SK-N-MC (cell line): ENCODE results near the gene ZNF423.

Source experiments
- EZH2 ChIP-seq: fragments of 200-600 bp; sonication (generic); IDR thresholded peaks from one replicate; pipeline ENCODE4 v1.6.1; 2017; ENCODE audit warnings: antibody characterized with exemption
- POLR2AphosphoS5 ChIP-seq: IDR thresholded peaks from 2 replicates; pipeline ENCODE4 v1.6.1; 2012; ENCODE audit warnings: mild to moderate bottlenecking, low read depth, low read length, borderline replicate concordance

DNA sequence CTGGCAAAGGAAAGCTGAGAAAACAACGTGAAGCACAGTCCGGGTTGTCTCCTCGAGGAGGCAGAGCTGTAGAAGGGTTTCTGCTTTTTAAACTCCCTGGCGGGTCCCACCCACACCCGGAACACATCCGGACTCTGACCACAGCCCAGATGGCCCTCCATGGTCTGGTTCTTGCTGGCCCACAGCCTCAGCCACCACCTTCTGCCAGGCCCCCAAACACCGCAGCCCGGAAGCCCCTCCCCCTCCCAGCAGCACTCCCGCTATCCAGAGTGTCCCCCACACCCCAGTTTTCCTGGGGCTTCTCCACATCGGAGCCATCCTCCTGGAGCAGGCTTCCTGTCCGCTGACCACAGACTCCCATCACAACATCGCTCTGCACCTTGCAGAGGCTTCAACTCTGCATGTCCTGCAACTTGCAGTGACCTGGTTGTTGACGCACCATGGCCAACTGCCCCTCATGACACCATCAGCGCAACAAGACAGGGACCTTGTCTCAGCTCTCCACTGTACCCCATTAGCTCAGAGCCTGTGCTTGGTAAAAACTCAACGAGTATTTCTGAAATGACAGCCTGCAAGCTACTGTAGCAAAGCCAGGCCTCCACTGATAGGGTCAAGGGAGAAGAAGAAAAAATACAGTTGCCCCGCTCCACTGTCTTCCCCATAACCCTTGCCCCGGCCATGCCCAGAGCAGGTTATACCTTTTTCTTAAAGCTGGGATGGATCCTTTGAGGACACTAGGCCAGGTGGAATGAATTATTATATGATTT, 352.5 kb downstream of the ZNF423 start:
- no peak for TF ChIP-seq EZH2
- no peak for TF ChIP-seq POLR2AphosphoS5
